NCI-H146 treated with DMSO at 0.1 percent for 48 hours (cell line): ENCODE measurements around the gene ACAP3.
A peak's percentile ranks its signal among the peaks of the same experiment; 100 is the strongest.

Experiments
- DNase-seq: peaks from one replicate; lab custom pipeline; 2025; ENCODE audit not compliant: unreplicated experiment; lab: John Stamatoyannopoulos, UW

The ACAP3 gene

GRCh38 chr1:1314678-1315335, 7.1 kb upstream of the ACAP3 start:
- DNase-seq = no peak

GRCh38 chr1:1314237-1314586, 6.5 kb upstream of the ACAP3 start:
- no peak for DNase-seq

- DNase-seq = no peak
Observed at GRCh38 chr1:1313500-1314236, 5.9 kb upstream of the ACAP3 start.

- no peak for DNase-seq
Observed at GRCh38 chr1:1312450-1313314, 5.0 kb upstream of the ACAP3 start.

GRCh38 chr1:1311107-1312104, 3.7 kb upstream of the ACAP3 start:
- DNase-seq = no peak

GRCh38 chr1:1310476-1311053, 2.8 kb upstream of the ACAP3 start:
- DNase-seq = no peak

GRCh38 chr1:1310109-1310385, 2.3 kb upstream of the ACAP3 start:
- DNase-seq = no peak

- DNase-seq = no peak
Observed at GRCh38 chr1:1309251-1310108, 1.8 kb upstream of the ACAP3 start.

GRCh38 chr1:1308756-1309250, 1.1 kb upstream of the ACAP3 start:
- no peak for DNase-seq

- DNase-seq = no peak
Observed at GRCh38 chr1:1307261-1307922, 338 bp downstream of the ACAP3 start.

- DNase-seq = no peak
Observed at GRCh38 chr1:1306661-1307260, 969 bp downstream of the ACAP3 start.

GRCh38 chr1:1306070-1306660, 1.6 kb downstream of the ACAP3 start:
- DNase-seq = no peak

GRCh38 chr1:1305300-1306069, 2.2 kb downstream of the ACAP3 start:
- no peak for DNase-seq

GRCh38 chr1:1304331-1305299, 3.1 kb downstream of the ACAP3 start:
- DNase-seq = peak; percentile 10

GRCh38 chr1:1303736-1304135, 4.0 kb downstream of the ACAP3 start:
- no peak for DNase-seq

- no peak for DNase-seq
Observed at GRCh38 chr1:1302951-1303509, 4.7 kb downstream of the ACAP3 start.
